Posterior vena cava (tissue), 2 donors: ENCODE results near the gene FGG. TPM values are rescaled to one million over a fixed set of nuclear protein-coding genes. Genes with fewer than 3 reads are reported as not detected.
"Not testable (repeated sequence)": the region's sequence is repeated elsewhere in the genome, so short reads cannot be mapped to it uniquely, and the experiment has no call there.

ENCODE experiments used
- DNase-seq: peaks from one replicate; pipeline ENCODE4 v3.0.0-alpha.2; 2020; ENCODE audit warnings: low spot score
- intact Hi-C, 2 donors: fragments of 100-400 bp; cut with DNase I; formaldehyde crosslinking; loops; one replicate each; pipeline versions ENCODE4 v1.14.1 to v1.14.2; 2022 to 2023
- total RNA-seq, 2 donors: library from RNA; stranded (reverse); fragmentation: NEBNext Ultra II Directional; extraction: Animal tissue kit (Norgen Biotek cat#: 25700); gene quantifications; one replicate each; pipeline ENCODE4 v1.2.1, GENCODE V29; 2021
- donor health status: DM: yes; HTN: yes; CAD: no.
- donor health status: DM: yes; HTN: yes; CAD: no.

Gene FGG
- total RNA-seq, 2 donors from 2014 or later = 0.88 TPM; not detected in 1

DNA sequence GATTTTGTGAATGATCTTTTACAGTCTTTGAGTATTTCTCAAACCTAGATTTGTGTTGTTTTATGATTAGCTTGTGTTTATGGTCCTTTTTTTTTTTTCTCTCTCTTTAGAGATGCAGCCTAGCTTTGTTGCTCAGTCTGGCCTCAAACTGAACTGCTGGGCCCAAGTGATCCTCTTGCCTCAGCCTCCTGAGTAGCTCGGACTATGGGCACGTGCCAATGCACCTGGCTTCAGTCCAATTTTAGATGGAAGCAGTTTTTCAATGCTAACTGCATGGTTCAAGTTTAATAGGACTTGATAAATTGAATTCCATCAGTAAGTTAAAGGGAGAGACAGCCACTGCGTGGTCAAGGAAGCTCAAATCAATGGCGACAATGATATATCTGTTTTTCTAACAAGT is 3.8 kb upstream of the FGG start:
- no peak for DNase-seq
- intact Hi-C loops = no loop called here

DNA sequence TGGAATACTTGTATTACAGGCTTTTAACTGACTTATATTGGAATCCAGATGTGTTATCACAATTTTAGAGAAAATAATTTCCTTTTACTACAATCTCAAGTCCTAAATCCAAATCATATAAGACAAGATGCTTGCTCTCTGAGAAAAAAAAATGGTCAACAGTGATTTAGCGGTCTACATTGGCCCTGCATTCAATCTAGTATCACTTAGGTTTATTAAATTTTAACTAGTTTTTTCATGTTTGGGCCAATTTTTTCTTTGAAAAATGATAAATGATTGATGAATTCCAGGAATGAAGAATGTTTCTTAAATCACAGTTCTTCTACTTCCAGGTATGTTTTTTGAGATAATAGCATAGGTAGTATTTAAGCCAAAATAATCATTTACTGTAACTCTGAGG is 2.8 kb upstream of the FGG start:
- intact Hi-C loops = no loop called here
- no peak for DNase-seq

DNA sequence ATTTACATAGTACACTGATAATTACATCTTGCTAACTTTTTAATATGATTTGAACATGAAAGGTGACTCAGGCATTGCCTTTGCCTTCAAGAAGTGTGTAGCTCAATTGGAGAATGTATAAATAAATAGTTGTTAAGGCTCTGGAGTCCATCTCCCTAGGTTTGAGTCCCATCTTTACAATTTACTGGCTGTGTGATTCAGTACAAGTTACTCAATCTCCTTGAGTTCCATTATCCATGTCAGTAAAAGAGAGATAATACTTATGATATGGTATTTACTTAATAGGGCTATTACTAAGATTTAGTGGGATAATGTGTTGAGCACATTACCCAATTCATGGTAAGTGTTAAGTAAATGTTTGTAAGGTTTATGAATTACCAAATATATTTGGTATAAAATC is 1.9 kb upstream of the FGG start:
- no peak for DNase-seq
- intact Hi-C loops = no loop called here

DNA sequence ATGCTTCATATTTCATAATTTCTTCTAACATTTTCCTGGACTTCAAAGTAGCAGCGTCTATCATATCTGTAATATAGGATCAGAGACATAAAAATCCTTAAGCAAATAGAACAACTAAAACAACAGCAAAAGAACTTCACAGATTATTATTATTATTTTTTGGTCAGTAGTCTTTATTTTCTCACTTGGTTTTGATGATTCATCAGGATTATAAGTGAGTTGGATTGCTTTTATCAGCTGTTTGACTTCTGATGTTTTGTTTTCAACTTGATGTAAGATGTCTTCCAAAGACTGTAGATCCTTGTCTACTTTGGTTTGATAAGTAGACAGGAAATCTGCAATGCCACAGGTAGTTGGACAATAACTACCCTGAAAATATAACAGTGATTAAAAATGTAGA is 623 bp downstream of the FGG start:
- DNase-seq = no peak
- intact Hi-C loops = no loop called here

DNA sequence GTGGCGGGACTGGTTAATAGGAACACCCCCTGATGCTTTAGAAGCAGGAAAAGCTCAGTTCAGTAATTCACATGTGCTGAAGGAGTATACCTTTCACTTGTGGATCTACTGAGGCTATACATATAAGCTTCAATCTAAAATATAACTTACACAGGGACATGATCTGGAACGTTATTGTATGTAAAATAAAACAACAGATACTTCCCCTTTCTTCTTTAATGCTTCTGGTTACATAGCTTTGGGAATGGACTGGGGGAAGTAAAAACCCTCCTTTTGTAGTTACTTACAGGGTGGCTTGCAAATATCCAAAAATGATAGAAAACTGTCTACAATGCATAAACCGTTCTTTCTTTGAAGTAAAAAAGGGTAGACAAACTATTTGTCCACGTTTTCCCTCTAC is 1.9 kb downstream of the FGG start:
- intact Hi-C loops = no loop called here
- DNase-seq = no peak

DNA sequence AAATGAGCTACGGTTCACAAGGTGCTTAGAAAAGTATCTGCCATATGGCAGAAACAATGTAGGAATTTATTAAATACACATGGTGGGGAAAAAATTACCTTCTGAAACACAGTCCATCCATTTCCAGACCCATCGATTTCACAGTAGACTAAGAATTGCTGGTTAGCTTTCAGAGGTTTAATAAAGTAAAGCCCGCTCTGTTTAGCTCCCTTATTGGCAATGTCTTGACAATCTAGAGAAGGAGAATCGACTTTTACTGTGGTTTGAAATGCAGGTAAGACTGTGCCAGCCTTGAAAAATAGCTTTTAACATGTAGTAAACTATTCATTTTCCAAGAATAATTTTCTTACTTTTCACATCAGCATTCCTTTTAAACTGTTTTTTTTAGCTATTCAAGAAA is 2.9 kb downstream of the FGG start:
- DNase-seq = no peak
- intact Hi-C loops = no loop called here

DNA sequence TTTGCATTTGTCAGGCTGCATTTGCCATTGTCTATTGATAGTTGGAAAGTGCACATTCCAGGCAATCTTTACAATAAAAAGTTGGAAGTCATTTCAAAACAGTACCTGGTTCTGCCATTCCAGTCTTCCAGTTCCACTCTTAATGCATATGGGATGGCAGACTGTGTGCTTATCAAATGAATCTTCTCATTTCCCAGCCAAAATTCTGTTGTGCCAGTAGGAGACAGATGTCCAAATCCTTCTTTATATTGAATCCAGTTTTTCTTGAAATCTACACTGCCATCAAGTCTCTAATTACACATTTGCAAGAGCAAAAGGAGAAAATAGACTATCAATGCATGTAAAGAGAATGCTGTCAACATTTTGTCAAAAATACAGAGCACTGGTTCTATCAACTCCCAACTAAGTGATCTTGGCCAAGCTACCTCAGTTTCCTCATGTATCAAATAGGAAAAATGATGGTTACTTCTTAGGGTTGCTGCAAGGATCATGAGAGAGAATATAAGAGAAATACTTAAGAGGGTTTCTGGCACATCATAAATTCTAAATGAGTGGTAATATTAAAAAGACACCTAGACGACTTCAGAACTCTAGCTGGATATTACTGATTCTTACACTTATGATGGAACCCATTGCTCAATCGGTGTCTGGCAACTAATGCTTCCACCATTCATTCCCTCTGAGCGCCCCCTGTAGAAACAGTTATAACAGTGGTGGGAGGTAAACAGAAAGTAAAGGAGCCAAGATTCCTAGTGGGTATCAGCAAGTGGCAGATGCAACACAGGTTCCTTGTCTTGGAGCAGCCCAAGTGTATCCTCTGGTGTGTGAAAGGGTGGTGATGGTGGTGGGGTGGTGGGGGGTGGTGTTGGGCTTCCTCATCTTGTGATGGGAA is 3.8 kb downstream of the FGG start:
- no peak for DNase-seq
- intact Hi-C loops = no loop called here

DNA sequence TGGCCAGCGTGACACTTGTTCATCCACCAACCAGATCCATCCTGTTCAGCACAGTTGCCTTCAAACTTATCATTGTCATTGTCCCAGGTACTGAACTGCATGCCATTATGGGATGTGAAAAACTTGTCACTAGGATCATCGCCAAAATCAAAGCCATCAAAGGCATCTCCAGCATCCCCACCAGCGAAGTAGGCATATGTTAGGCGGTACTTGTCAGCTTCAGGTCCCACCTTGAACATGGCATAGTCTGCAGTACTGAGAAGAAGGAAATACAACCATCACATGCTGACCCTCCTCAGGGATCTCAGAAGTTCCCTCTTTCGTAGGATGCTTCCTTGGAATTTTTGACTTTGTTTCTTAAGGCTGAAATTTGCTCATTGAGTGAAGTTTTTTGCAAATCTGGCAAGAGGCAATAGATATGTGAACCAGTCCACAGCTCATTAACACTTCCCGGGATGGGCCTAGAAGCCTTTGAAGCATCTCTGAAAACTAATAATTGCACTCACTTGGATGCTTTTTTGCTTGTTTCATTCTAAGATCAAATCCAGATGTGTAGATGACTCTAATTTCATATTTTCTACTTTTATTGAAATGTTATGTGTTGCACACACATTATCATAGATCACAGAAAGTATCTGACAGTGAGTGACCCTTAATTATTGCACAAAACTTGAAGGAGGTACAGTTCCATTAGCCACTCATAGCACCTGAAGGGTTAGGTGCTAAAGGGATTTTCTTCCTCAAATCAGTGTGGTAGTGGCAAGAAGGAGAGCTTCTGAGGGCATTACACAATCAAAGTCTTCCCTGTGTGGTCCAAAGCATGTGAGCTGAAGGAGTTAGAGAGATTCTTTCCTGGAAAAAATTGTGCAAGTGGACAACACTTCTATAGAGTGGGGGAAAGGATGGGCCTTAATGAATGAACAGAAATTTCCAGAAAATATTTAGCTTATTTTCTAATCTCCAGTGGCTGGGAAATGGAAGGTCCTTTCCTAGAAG is 5.4 kb downstream of the FGG start:
- no peak for DNase-seq
- intact Hi-C loops = no loop called here

DNA sequence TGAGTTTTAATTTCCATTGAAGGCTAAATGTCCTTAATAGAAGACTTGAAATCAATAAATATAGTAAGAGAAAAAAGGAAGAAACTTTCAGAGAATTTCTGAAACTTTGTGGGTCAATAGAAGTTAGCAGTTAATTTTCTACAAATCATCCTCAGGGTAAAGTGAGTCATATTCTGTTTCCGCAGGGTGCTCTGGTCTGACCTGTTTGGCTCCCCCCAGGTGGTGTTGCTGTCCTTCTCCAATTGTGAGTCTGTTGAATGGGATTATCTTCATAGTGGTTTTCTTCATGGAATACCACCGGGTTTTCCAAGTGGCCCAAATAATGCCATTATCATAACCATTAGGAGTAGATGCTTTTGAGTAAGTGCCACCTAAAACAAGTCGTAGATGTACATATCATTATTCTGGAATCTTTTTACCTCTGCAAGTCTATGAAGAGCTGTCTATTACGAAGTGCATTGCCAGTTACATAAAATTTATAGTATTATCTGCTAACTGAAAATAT is 7.7 kb downstream of the FGG start:
- DNase-seq = no peak
- intact Hi-C loops = no loop called here

DNA sequence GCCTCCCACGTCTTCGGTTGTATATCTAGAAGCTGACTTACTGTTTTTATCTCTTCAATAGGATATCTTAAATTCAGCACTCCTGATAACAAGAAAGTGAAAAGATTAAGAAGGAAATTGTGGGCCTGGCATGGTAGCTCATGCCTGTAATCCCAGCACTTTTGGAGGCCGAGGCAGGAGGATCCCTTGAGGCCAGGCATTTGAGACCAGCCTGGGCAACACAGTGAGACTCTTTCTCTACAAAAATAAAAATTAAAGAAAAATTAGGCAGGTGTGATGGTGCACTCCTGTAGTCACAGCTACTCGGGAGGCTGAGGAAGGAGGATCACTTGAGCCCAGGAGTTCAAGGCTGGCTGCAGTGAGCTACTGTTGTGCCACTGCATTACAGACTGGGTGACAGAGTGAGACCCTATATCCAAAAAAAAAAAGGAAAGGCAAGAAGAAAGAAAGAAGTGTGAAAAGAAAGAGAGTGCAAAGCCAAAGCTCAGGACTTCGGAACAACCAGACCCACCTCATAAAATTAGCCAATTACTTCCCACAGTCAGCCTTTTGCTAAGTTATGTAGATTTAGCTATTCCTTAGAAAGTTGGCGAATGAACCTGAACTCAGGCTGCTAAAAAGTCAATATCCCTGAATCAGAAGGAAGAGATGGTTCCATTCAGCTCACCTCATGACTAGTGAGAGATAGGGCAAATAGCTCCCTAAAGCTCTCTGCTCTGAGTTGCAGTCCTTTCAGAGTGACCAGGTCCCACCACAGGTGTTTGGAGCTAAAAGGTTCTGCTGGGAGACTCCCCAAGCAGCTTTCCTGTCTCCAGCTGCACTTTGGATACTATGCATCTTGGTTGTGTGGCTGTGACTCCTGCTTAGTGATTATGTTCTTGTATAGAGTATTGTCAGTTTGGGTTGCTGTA is 9.2 kb downstream of the FGG start:
- intact Hi-C loops = no loop called here
- no peak for DNase-seq

DNA sequence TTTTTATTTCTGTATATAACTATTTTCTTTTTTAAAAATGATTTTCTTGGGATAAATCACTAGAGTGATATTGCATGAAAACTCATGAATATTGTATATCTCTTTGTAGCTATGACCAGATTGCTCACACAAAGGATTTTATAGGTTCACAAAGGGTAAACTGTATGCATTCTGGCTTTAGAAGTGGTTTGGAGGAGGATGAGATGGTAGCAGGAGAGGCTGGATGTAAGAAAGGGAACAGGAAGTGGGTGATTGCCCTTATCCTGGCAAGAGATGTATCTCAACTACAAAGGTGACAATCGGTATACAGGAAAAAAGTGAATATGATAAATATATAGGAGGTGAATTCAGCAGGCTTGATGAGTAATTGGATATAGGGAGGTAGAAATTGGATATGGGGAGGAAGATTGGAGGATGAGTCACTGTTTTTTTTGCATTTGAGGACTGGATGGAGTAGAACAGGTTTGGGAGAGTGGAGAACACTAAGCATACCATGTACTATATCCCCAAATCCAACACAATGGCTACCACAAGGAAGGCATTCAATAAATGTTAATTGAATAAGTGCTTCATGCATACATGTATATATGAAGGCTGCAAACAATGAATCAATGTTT is 9.9 kb downstream of the FGG start:
- DNase-seq = no peak
- intact Hi-C loops = no loop called here

DNA sequence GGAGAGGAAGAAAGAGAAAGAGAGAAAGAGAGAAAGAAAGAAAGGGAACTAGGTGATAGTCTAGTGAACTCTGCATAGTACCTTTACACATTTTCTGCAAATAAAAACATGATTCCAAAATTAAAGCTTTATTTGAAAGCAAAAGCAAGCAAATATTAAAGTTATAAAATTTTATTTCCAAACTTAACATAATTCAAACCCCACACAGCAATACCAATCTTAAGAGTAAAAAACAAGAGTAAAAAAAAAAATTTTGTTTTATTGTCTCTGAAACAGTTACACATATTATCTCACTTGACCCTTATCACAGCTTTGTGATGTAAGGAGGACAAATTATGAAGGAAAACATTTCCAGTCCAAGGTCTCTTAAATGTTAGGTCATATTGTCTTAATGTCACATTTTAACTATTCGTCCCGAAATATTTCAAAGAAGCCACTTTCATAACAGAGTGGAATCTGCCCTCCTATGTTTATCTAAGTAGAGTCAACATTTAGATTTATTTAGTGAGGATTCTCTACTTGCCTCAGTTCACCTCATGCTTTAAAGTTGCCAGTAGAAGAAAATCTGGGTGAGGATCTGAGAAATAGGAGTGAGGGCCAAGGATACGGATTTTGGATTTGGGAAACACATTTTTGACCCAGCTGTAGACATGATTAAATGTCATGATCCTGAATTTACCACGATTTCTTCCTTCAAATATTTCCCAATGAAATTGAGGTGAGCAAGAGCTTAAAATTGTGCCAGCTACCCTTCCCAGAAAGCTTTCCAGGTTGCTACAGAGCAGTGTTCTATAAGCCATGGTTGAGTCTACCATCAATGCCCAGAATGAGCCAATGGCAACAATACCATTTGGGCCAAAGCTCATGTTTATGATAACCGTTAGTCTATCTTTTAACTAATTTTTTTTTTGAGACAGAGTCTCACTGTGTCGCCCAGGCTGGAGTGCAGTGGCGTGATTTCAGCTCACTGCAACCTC is 14.4 kb downstream of the FGG start:
- DNase-seq = no peak
- intact Hi-C loops = no loop called here

DNA sequence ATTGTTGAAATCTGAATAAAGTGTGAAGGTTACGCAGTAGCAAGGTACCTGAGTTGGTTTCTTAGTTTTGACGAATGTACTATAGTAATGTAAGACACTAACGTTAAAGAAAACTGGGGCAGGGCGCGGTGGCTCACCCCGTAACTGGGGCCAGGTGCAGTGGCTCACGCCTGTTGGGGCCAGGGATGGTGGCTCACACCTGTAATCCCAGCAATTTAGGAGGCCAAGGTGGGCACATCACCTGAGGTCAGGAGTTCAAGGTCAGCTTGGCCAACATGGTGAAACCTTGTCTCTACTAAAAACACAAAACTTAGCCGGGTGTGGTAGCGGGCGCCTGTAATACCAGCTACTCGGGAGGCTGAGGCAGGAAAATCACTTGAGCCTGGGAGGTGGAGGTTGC is 15.2 kb downstream of the FGG start:
- intact Hi-C loops, DNase-seq: not testable (repeated sequence)

DNA sequence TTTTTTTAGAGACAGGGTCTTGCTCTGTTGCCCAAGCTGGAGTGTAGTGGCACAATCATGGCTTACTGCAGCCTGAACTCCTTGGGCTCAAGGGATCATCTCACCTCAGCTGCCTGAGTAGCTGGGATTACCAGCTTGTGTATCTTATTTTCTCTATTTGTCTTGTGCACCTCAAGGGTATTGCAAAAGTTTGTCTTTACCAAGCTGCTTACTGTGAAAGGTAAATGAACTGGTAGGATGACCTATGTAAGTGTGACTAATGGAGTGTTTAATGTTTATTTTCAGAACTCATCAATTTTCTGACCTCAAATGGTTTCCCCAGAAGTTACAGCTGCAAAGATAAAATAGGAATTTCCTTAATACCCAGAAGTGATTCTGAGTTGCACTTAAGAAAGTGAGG is 16.6 kb downstream of the FGG start:
- DNase-seq = no peak
- intact Hi-C loops = no loop called here

DNA sequence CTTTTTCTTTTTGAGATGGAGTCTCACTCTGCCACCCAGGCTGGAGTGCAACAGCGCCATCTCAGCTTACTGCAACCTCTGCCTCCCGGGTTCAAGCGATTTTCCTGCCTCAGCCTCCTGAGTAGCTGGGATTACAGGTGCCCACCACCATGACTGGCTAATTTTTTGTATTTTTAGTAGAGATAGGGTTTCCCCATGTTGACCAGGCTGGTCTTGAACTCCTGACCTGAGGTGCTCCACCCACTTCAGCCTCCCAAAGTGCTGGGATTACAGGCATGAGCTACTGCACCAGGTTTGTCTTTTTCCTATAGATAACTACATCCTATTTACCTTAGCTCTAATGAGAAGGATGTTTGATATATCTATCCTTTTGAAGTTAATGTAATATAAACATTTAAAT is 18.1 kb downstream of the FGG start:
- DNase-seq, intact Hi-C loops: not testable (repeated sequence)

DNA sequence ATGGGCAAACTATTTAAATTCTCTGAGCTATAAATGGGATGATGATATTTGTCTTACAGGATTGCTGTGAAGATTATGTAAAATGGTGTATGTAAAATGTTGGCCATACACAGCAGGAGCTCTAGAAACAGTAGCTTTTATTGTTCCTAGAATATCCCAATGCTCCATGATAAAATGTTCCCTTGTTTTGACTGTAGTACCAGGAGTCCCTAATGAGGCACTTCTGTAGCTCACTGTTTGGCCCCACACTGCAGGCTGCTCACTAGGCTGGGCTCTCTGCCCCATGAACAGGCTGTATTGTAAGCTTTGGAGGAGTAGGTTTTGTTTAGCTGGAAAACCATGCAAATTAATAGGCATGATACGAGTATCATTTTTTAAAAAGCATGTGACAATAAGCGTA is 18.6 kb downstream of the FGG start:
- no peak for DNase-seq

DNA sequence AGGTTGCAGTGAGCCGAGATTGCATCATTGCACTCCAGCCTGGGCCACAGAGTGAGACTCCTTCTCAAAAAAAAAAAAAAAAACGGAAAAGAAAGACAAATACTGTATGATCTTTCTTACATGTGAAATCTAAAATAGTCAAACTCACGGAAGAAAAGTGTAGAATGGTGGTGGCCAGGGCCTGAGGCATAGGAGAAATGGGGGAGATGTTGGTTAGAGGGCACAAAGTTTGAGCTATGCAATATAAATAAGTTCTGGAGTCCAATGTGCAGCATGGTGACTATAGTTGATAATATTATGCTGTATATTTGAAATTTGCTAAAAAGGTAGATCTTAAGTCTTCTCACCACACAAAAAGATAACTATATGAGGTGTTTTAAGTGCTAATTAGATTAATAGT is 20.6 kb downstream of the FGG start:
- intact Hi-C loops = no loop called here

More for the DNA sequence above, 18.6 kb downstream of the FGG start:
- intact Hi-C loops = no loop called here

More for the DNA sequence above, 20.6 kb downstream of the FGG start:
- no peak for DNase-seq
